CD4-positive, alpha-beta T cell treated with Interleukin-1 beta for 1 hour (primary cell): ENCODE results near the gene OSBP.
"Not testable (repeated sequence)": the region's sequence is repeated elsewhere in the genome, so short reads cannot be mapped to it uniquely, and the experiment has no call there.

Experiments used
- DNase-seq, 2 donors: peaks; one replicate each; pipeline ENCODE4 v3.0.0-alpha.2; 2020 to 2022

The OSBP gene

GRCh38 chr11:59615637-59616395, at the start of gene OSBP:
OSBP (minus strand) TSS chr11:59615774; CDS start chr11:59615664, 110 bp downstream.
- peak; percentile 100 for DNase-seq

DNA sequence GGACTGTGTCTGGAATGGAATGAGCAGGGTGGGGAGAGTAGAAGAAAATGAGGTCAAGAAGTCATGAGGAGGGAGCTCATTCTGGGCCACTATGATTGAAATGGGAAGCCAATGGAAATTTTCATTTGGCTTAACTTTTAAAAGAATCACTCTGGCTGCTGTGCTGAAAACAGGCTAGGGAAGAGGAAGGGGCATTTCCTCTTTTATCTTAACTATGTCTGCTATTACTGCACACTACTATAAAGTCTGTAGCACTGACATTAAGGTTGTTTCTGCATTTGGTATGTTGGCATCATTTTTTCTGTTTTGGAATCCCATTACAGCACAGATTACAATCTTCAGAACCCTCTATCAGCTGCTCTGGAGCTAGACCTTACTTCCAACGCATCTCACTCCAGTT, 45.0 kb upstream of the OSBP start:
- no peak for DNase-seq

DNA sequence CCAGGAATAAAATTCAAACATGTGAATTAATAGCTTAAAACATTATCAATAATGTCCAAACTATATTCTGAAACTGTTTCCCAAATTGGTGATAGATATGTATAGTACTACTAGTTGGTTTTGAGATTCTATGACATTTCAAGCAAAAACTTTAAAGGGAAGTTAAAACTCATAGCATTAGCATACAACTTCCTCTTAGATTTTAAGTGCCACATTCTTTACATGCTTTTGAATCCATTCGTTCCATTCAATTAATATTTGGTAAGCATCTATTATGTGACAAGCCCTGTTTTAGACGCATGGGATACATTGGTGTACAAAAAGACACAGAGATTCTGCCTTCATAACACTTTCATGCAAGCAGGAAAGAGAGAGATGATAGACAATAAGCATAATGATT, 44.4 kb upstream of the OSBP start:
- no peak for DNase-seq

DNA sequence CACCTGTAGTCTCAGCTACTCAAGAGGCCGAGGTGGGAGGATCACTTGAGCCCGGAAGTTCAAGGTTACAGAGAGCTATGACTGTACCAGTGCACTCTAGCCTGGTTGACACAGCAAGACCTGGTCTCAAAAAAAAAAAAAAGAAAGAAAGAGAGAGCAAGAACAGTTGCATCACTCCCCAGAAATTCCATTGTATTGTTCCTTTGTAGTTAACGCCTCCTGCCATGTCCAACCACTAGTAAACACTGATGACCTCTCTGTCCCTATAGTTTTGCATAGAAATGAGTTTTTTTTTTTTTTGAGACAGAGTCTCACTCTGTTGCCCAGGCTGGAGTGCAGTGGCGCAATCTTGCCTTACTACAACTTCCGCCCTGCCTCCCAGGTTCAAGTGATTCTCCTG, 42.5 kb upstream of the OSBP start:
- no peak for DNase-seq

DNA sequence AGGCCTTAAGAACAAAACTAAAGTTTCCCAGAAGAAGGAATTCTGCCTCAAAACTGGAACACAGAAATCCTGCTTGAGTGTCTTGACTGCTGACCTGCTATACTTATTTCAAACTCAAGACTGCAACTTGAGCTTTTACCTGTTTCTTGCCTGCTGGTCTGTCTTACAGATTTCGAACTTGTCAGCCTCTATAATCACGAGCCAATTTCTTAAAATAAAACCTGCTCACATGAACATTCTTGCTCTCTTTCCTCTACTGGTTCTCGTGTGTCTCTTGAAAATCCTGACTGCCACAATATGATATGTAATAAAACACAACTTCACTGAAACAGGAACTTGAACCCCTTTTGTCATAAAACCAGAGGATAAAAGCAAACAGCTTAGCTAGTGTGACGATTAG, 39.3 kb upstream of the OSBP start:
- DNase-seq = no peak

DNA sequence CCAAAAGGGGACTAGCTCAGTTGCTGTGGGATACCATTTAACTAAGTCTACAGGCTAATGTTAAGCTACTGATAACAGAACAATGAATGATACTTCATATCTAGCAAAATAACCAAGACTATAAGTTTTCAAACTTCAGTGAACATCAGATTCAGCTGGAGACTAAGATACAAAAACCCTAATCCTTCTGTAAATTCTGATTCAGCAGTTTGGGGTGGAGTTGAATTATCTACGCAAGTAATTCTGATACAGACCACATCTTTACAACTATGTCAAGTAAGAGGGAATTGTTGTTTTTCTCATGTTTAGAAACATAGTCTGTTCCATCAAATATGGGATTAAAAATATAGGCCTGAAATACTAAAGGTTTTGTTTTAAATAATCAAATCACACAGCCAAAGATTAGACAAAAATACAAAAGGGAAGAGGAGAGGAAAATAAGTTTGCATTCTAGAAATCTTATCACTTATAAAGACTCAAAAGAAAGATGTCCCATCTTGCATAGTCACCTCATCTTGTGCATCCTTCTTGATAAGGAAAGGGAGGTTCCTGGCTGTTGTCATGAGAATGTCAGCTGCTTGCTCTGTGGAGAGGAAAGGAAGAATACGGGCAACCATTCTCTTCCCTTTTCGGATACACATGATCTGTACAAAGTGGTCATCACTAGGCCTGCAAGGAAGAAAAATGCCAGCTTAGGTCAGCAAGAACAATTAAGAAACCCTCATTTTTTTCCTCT, 31.8 kb upstream of the OSBP start:
- no peak for DNase-seq

DNA sequence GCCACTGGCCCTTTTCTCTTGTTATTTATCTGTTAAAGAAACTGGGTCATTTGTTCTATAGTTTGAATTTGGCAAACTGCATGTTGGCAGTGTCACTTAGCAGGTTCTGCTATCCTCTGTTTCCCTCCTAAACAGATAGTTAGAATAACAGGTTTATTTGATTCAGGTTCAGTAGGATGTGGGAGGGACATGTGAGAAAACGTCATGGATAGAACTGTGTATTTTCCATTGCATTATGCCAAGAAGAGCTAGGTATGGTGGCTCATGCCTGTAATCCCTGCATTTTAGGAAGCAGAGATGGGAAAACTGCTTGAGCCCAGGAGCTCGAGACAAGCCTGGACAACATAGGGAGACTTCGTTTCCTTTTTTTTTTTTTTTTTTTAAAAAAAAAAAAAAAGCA, 29.0 kb upstream of the OSBP start:
- DNase-seq = no peak

GRCh38 chr11:59643390-59643789, 27.8 kb upstream of the OSBP start:
- no peak for DNase-seq

DNA sequence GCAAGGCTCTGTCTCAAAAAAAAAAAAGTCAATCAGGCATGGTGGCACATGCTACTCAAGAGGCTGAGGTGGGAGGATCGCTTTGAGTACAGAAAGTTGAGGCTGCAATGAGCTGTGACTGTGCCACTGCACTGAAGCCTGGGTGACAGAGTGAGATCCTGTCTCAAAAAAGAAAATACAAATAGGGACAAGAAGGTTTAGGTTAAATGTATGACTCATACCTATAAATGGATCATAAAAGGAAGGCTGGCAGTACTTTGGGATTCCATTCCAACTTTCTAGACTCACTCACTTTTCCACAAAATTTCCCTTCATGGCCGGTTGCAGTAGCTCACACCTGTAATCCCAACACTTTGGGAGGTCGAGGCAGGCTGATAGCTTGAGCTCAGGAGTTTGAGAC, 25.6 kb upstream of the OSBP start:
- no peak for DNase-seq

- DNase-seq = no peak
Measured at GRCh38 chr11:59630493-59630892, 14.9 kb upstream of the OSBP start.

GRCh38 chr11:59629996-59630395, 14.4 kb upstream of the OSBP start:
- DNase-seq = no peak

DNA sequence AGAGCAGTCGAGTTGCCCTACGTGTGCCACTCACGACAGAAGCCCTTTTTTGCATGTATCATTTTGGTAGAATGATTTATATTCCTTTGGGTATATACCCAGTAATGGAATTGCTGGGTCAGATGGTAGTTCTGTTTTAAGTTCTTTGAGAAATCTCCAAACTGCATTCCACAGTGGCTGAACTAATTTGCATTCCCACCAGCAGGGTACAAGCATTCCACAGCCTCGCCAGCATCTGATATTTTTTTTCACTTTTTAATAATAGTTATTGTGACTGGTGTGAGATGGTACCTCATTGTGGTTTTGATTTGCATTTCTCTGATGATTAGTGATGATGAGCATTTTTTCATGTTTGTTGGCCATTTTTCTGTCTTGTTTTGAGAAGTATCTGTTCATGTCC, 11.4 kb upstream of the OSBP start:
- not testable (repeated sequence) for DNase-seq

- no peak for DNase-seq
Measured at GRCh38 chr11:59625703-59626102, 10.1 kb upstream of the OSBP start.

- DNase-seq = no peak
Measured at GRCh38 chr11:59617876-59618275, 2.3 kb upstream of the OSBP start.

DNA sequence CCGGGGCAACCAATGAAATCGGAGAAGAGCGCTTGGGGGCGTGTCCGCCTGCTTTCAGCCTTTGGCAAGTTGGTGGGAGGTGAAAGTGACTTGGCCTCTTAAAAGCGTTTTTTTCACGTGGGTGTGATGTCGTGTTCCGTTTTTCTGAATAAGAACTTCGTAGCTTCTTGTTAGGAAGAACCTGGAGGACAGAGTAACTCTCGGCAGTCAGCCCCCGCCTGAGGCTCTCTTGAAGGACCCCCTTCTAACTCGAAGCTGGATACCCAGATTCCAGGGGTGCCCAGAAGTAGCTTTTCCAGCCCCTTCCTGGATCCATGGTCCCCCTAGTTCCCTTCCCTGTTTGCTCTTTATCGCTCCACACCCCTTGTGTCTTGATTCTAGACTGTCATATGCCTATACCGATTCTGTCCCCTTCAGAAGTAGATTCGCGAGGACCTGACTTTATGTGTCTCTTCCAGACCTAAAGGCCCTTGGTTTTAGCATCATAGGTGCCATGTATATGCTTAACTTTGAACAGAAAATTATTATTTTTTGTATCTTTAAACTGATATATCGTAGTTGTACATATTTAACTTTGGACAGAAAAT, 915 bp upstream of the OSBP start:
- DNase-seq = no peak

DNA sequence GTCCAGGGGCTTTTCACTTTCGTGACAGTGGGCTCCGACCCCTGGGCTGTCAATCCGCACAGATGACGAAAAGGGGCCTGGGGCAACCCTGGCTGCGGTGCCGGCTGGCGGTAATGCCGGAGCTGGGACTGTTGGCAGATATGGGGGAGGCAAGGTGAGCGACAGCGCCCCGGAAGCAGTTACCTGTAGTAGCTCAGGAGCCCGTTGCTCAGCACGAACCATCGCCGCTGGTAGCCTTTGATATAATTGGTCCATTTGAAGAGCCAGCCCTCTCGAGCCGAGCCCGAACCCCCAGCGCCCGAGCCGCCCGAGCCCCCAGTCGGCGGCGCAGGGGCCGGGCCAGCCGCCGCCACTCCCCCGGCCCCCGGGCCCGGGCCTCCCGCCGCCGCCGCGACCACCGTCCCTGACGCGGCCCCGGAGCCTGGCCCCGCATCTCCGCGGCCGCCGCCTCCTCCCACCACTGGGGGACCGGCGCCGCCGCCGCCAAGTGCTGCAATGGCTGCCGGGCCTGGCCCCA, 396 bp downstream of the OSBP start:
- peak; percentile 73 to 74 for DNase-seq

DNA sequence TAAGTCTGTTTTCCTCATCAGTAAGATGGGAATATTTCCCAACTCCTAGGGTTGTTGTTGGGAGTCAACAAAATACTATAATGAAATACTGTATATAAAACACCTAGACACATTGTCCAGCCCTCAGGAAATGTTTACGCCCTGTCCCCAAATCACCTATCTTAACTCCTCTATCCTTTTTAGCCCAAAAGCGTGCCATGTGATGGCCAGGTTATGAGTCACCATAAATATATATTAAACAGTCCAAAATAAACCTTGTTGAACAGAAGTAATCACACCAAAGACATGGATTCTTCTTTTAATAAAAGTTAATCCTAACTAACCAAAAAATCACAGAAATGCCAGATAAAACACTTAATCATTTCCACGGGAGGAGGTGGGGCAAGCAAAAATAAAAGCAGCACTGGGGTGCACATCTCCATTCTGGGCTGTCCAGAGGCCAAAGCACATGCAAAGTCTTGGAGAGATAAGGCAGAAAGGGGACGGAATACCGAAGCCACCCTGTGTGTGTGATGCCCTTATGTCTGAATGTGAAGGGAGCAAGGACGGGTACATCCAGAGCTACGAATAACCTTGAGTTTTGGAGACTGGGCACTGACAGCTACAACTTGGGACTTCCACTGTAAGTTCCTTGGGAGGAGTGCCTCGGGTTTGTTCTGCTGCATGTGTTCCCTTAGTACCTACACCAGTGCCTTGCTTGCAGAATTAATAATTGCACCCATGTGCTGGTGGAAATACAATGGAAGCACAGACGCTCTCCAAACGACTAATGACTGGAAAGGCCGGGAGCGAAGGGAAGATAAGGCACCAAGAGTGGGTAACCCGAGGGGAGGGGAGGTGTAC, 1.1 kb downstream of the OSBP start:
- DNase-seq = no peak

- DNase-seq = no peak
Measured at GRCh38 chr11:59611570-59612565, 3.7 kb downstream of the OSBP start.

DNA sequence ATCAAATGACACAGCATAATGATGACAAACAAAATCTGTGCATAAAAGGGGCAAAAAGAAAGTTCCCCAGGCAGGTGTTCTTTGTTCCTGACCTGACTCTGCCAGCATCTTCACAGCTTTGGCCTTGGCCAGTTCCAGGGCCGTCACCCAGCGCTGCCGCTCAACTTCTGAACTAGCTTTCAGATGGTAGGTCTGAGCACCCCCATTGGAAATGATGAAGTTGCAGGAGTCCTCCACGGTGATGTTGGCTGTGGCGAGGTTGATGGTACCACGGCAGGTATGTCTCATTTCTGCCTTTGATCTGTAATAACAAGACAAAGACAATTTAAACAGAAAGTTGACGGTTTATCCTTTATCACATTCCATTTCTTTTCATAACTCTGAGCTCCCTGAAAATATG, 5.3 kb downstream of the OSBP start:
- DNase-seq = no peak

DNA sequence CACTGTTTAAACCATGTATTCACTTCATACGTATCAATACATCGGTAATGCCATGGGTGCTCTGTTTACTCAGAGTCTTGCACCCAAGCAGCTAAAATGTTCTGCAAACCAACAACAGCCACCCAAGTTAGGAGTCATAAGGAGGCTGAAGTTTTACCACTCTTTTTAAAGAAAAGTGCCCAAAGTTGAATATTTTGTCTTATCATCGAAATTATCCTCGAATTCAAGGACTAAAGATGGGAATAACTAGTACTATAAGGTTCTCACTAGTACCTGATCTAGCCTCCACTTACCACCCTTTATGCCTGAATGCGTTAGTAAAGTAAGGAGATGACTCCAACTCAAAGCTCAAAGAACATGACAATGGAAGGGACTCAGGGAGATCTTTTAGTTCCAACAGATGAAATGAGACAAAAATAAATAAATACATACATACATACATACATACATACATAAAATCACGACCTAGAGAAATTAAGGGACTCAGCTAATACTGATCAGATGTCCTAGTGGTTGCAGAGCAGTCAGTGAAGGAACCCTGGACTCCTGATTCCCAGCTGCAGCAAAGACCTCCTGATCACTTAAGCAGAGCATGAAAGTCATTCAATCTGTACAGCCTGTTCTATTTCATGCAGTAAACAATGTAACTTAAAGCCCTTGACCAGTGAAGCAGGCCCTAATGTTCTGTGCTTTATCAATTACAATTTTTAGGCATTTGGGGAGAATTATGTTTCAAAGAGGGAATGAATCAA, 7.7 kb downstream of the OSBP start:
- DNase-seq = no peak

GRCh38 chr11:59602432-59602831, 13.1 kb downstream of the OSBP start:
- no peak for DNase-seq
